MM.1S (cell line): ENCODE measurements around the gene CRYBG3.

ENCODE experiments used
- DNase-seq: peaks from one replicate; pipeline ENCODE4 v3.0.0-alpha.2; 2015
- H2AFZ ChIP-seq: fragments of 300-600 bp; sonication (generic); 2 replicates; pipeline ENCODE4 v1.6.0; 2016; ENCODE audit warnings: antibody characterized with exemption, low read length
- H3F3A ChIP-seq: fragments of 300-600 bp; sonication (generic); 2 replicates; pipeline ENCODE4 v1.6.1; 2016; ENCODE audit warnings: mild to moderate bottlenecking, antibody characterized with exemption, low read length, moderate library complexity, mixed read lengths; ENCODE audit not compliant: insufficient read depth
- H3K27ac ChIP-seq: fragments of 300-600 bp; sonication (generic); 2 replicates; pipeline ENCODE4 v1.5.1; 2016; ENCODE audit warnings: mild to moderate bottlenecking, low read length
- H3K27me3 ChIP-seq: fragments of 300-600 bp; sonication (generic); replicated peaks from 2 replicates; pipeline ENCODE4 v1.6.0; 2016; ENCODE audit warnings: low read length; ENCODE audit not compliant: insufficient read depth
- H3K36me3 ChIP-seq: fragments of 300-600 bp; sonication (generic); replicated peaks from 2 replicates; pipeline ENCODE4 v1.6.1; 2016; ENCODE audit warnings: mild to moderate bottlenecking, low read length, mixed read lengths; ENCODE audit not compliant: insufficient read depth
- H3K4me1 ChIP-seq: fragments of 300-600 bp; sonication (generic); 2 replicates; pipeline ENCODE4 v1.6.1; 2016; ENCODE audit warnings: low read length, mixed read lengths
- H3K4me2 ChIP-seq: fragments of 300-600 bp; sonication (generic); 2 replicates; pipeline ENCODE4 v1.6.0; 2016; ENCODE audit warnings: low read depth, low read length
- H3K4me3 ChIP-seq: fragments of 300-600 bp; sonication (generic); 2 replicates; pipeline ENCODE4 v1.5.1; 2016; ENCODE audit warnings: low read length, mixed read lengths
- H3K79me2 ChIP-seq: fragments of 300-600 bp; sonication (generic); 2 replicates; pipeline ENCODE4 v1.6.1; 2016; ENCODE audit warnings: mixed run types, low read length, mixed read lengths
- H3K9ac ChIP-seq: fragments of 300-600 bp; sonication (generic); 2 replicates; pipeline ENCODE4 v1.6.1; 2016; ENCODE audit warnings: low read length, mixed read lengths
- H3K9me2 ChIP-seq: fragments of 300-600 bp; sonication (generic); replicated peaks from 2 replicates; pipeline ENCODE4 v1.6.1; 2016; ENCODE audit warnings: mild to moderate bottlenecking, low read length, mixed read lengths; ENCODE audit not compliant: insufficient read depth
- H3K9me3 ChIP-seq: fragments of 300-600 bp; sonication (generic); replicated peaks from 2 replicates; pipeline ENCODE4 v1.6.1; 2016; ENCODE audit warnings: mild to moderate bottlenecking, low read length, mixed read lengths; ENCODE audit not compliant: insufficient read depth
- H4K20me1 ChIP-seq: fragments of 300-600 bp; sonication (generic); 2 replicates; pipeline ENCODE4 v1.6.1; 2016; ENCODE audit warnings: mild to moderate bottlenecking, low read length, moderate library complexity, mixed read lengths; ENCODE audit not compliant: insufficient read depth
- CTCF ChIP-seq: fragments of 300-600 bp; sonication (generic); IDR thresholded peaks from 2 replicates; pipeline ENCODE4 v1.5.1; 2016; ENCODE audit warnings: antibody characterized with exemption, low read length, mixed read lengths
- EZH2 ChIP-seq: fragments of 300-600 bp; sonication (generic); optimal IDR thresholded peaks from 2 replicates; pipeline ENCODE3; 2017; ENCODE audit warnings: low read depth, mild to moderate bottlenecking, antibody characterized with exemption, low read length, mixed read lengths
- EZH2phosphoT487 ChIP-seq: fragments of 300-600 bp; sonication (generic); IDR thresholded peaks from 2 replicates; pipeline ENCODE4 v1.6.1; 2018; ENCODE audit warnings: antibody characterized with exemption, low read length

The CRYBG3 gene

GRCh38 chr3:97827741-97828471 is 6.1 kb downstream of the CRYBG3 start:
- peaks cover 9% of the 10 kb centered on the region for H3F3A ChIP-seq
- H3K9me2 ChIP-seq = no peaks in the 10 kb centered on the region
- no peak overlapping the region for H3K9ac ChIP-seq
- no peaks in the 10 kb centered on the region for H3K9me3 ChIP-seq
- no peak overlapping the region for H3K27ac ChIP-seq
- no peaks in the 10 kb centered on the region for H3K27me3 ChIP-seq
- no peaks in the 10 kb centered on the region for H4K20me1 ChIP-seq
- H3K79me2 ChIP-seq = peaks cover 24% of the 10 kb centered on the region; the same call in 1 of the 2 replicates
- no peaks in the 10 kb centered on the region for H3K36me3 ChIP-seq
- no peak overlapping the region for H3K4me3 ChIP-seq
- no peak overlapping the region for H3K4me2 ChIP-seq
- H3K4me1 ChIP-seq = peaks cover 18% of the 10 kb centered on the region
- no peak overlapping the region for H2AFZ ChIP-seq
- no peak for DNase-seq
- TF ChIP-seq EZH2phosphoT487 (no peak), CTCF (no peak), EZH2 (no peak)

GRCh38 chr3:97829198-97829597 is 7.4 kb downstream of the CRYBG3 start:
- peak; percentile 18 for DNase-seq
- Histone ChIP-seq H3K27me3 (no peaks in the 10 kb centered on the region), H2AFZ (no peak overlapping the region), H3K4me2 (peak overlapping the region; percentile 21; the same call in 1 of the 2 replicates), H3K9ac (no peak overlapping the region), H3K4me1 (peaks cover 18% of the 10 kb centered on the region), H3K27ac (peak overlapping the region; percentile 24; the same call in 1 of the 2 replicates), H3K4me3 (no peak overlapping the region; the same call in 1 of the 2 replicates), H3K9me2 (no peaks in the 10 kb centered on the region), H4K20me1 (no peaks in the 10 kb centered on the region), H3K36me3 (no peaks in the 10 kb centered on the region), H3F3A (peaks cover 9% of the 10 kb centered on the region), H3K79me2 (peaks cover 18% of the 10 kb centered on the region; the same call in 1 of the 2 replicates), H3K9me3 (no peaks in the 10 kb centered on the region)
- no peak for TF ChIP-seq CTCF
- TF ChIP-seq EZH2 = no peak
- no peak for TF ChIP-seq EZH2phosphoT487

GRCh38 chr3:97830638-97831037 is 8.8 kb downstream of the CRYBG3 start:
- Histone ChIP-seq H3K27ac (no peak overlapping the region), H2AFZ (no peak overlapping the region), H3K4me2 (no peak overlapping the region), H3K27me3 (no peaks in the 10 kb centered on the region), H3K9ac (no peak overlapping the region), H3F3A (peaks cover 9% of the 10 kb centered on the region), H3K36me3 (no peaks in the 10 kb centered on the region), H3K9me3 (no peaks in the 10 kb centered on the region), H3K9me2 (no peaks in the 10 kb centered on the region), H3K4me1 (peaks cover 18% of the 10 kb centered on the region), H3K4me3 (no peak overlapping the region), H3K79me2 (peaks cover 18% of the 10 kb centered on the region; the same call in 1 of the 2 replicates), H4K20me1 (no peaks in the 10 kb centered on the region)
- TF ChIP-seq CTCF (no peak), EZH2 (no peak), EZH2phosphoT487 (no peak)
- DNase-seq = no peak
